Glomerular visceral epithelial cell (primary cell): ENCODE measurements around the gene PCDHGA1.

ENCODE experiments used
- DNase-seq: peaks from one replicate; pipeline ENCODE4 v3.0.0-alpha.2; 2016; ENCODE audit errors: extremely low spot score

PCDHGA1 gene

DNA sequence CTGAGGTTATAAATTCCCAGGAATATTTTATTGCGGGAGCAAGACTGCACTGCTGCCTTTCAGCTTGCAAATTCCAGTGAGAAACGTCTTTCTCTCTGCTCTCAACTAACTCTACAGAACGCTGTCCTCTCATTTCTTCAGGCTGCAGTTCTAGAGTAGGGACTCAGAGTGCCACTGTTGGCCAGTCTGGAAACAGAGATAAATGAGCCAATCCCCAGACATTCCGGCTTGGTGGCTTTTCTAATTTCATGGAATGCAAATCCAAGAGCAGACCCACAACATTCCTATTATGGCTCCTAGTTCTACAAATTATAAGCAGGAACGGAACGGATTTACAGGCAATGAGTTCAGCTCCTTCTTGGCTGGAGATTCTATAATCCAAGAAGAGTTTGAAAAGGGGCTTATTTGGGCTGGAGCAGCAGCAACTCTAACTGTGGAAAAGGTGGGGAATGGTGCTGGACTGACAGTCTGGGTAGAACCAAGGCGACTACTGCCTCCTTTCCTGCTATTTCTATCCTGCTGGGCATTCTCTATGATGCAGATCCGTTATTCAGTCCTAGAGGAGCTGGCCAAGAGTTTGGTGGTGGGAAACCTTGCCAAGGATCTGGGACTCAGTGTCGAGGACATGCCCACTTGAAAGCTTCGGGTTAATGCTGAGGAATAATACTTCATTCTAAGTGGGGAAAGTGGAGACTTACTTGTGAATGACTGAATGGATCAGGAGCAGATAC is 109.3 kb downstream of the PCDHGA1 start:
- peak; percentile 51 for DNase-seq

GRCh38 chr5:141440341-141440740 is 110.0 kb downstream of the PCDHGA1 start:
- DNase-seq, result peak; percentile 55

DNA sequence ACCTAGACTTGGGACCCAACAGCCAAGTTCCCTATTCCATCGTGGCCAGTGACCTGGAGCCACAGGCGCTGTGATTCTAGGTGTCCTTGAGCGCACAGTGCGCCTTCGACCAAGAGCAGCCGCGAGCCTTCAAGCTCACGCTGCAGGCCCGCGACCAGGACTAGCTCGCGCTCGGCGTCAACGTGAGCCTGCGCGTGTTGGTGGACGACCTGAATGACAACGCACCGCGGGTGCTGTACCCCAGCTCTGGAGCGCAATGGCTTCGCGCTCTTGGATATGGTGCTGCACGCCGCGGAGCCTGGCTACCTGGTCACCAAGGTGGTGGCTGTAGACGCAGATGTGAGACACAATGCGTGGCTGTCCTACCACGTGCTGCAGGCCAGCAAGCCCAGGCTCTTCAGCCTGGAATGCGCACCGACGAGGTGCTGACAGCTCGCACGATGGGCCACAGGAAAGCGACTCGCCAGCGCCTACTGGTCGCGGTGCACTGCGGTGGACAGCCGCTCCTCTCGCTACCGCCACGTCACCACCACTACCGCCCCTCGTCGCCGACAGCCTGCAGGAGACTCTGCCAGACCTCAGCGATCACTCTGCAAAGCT is 111.4 kb downstream of the PCDHGA1 start:
- DNase-seq, result no peak

GRCh38 chr5:141465351-141465750 is 135.0 kb downstream of the PCDHGA1 start:
- peak; percentile 52 for DNase-seq

- DNase-seq, result peak; percentile 97
These were observed 145.4 kb downstream of the PCDHGA1 start, which contains the start of gene PCDHGC3 for GRCh38 chr5:141475625-141476131. Gene PCDHGC3 (plus strand): TSS chr5:141475966. CDS start chr5:141476117, 151 bp downstream.

DNA sequence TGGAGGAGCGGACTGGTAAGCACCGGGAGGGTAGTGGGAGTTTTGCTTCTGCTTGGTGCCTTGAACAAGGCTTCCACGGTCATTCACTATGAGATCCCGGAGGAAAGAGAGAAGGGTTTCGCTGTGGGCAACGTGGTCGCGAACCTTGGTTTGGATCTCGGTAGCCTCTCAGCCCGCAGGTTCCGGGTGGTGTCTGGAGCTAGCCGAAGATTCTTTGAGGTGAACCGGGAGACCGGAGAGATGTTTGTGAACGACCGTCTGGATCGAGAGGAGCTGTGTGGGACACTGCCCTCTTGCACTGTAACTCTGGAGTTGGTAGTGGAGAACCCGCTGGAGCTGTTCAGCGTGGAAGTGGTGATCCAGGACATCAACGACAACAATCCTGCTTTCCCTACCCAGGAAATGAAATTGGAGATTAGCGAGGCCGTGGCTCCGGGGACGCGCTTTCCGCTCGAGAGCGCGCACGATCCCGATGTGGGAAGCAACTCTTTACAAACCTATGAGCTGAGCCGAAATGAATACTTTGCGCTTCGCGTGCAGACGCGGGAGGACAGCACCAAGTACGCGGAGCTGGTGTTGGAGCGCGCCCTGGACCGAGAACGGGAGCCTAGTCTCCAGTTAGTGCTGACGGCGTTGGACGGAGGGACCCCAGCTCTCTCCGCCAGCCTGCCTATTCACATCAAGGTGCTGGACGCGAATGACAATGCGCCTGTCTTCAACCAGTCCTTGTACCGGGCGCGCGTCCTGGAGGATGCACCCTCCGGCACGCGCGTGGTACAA is 146.0 kb downstream of the PCDHGA1 start:
- DNase-seq, result peak; percentile 76

- DNase-seq, result no peak
These were observed 146.8 kb downstream of the PCDHGA1 start for GRCh38 chr5:141477044-141477575.

DNA sequence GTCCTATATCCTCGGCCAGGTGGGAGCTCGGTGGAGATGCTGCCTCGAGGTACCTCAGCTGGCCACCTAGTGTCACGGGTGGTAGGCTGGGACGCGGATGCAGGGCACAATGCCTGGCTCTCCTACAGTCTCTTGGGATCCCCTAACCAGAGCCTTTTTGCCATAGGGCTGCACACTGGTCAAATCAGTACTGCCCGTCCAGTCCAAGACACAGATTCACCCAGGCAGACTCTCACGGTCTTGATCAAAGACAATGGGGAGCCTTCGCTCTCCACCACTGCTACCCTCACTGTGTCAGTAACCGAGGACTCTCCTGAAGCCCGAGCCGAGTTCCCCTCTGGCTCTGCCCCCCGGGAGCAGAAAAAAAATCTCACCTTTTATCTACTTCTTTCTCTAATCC is 147.5 kb downstream of the PCDHGA1 start:
- DNase-seq, result no peak

DNA sequence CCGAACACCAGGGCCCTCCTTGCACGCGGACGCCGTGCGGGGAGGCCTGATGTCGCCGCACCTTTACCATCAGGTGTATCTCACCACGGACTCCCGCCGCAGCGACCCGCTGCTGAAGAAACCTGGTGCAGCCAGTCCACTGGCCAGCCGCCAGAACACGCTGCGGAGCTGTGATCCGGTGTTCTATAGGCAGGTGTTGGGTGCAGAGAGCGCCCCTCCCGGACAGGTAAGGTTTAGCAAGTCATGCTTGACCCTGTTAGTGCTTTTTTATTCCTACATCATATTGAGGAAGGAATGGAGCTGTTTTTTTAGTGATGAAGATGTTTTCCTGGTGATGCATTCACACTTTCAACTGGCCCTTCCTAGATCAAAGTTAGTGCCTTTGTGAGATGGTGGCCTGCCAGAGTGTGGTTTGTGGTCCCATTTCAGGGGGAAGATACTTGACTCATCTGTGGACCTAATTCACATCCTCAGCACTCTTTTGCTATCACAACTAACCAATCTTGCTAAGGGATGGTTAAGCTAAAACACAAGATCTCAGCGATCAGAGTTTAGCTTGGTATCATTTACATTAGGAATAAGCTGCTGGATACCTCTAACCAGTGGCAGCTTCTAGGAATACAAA is 148.1 kb downstream of the PCDHGA1 start:
- DNase-seq, result peak; percentile 40

- DNase-seq, result no peak
These were observed 149.5 kb downstream of the PCDHGA1 start for GRCh38 chr5:141479776-141480175.

DNA sequence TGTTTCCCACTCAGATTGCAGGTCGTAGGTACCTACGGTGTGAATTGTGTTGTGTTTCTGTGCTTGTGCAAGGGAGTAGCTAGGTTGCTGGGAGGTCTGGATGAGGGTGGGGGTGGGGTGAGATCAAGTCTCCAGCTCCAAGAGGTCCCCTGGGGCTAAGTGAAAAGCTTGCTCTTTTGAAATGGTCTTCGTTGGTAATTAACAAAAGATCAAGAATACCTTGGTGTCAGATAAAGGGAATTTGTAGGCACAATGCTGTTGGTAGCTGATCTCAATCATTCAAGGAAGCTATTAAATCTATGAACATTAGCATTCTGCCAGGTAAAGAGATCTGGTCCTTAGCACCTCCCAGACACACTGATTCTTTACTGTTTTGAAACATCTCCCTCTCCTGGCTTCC is 153.6 kb downstream of the PCDHGA1 start:
- no peak for DNase-seq

DNA sequence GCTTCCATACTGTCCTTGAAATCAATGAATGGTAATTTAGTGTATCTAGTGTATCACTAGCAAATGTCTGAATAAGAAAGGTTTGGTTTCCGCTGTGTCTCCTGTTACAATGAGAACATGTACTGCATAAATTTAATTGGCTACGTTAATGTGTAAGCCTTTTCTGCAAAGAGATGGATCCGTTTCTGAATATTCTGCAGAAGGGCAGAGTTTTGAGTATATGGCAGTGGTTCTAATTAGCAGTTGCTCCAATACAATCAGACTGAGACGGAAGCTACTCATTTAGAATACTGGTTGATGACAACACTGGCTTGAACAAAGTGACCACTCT is 154.0 kb downstream of the PCDHGA1 start:
- no peak for DNase-seq

- no peak for DNase-seq
These were observed 154.5 kb downstream of the PCDHGA1 start, which contains the start of gene PCDHGC4 for GRCh38 chr5:141484641-141485311. Gene PCDHGC4 (plus strand): TSS chr5:141485030. CDS start chr5:141485174, 144 bp downstream.

GRCh38 chr5:141485321-141486055 is 155.2 kb downstream of the PCDHGA1 start:
- DNase-seq, result no peak

GRCh38 chr5:141486091-141486490 is 155.8 kb downstream of the PCDHGA1 start:
- no peak for DNase-seq

GRCh38 chr5:141487131-141487530 is 156.8 kb downstream of the PCDHGA1 start:
- DNase-seq, result no peak

DNA sequence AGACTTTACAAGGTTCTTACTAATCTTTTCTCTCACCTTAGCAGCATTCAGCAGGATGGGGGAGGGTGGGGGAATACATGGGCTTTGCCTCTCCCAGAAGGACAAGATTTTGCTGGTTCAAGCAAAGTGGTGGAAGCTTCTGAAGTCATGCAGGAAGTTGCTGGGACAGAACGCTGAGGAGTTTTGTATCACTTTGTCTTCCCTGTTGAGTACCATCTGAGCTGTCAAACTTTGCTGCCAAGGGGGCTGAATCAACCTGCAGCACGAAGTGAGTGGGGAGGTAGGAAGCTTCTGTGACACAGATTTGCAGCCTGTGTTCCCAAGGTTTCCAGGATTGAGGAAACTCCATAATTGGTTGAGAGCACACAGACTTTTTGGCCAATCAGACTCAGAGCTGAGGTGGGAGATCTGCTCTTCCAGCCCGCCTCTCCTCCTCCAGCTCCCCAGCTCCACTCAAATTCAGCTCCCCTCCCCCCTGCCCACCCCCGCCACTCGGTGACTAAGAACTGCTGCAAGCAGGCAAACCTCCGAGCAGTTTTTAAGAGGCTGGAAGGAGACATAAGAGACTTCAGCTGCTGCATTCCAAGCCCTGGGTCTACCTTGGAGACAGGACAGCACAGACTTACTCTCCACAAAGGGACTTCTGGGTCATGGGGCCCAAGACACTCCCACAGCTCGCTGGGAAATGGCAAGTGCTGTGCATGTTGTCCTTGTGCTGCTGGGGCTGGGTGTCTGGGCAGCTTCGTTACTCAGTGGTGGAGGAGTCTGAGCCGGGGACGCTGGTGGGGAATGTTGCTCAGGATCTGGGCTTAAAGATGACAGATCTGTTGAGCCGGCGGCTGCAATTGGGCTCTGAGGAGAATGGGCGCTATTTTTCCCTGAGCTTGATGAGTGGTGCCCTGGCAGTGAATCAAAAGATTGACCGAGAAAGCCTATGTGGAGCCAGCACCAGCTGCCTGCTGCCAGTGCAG is 158.6 kb downstream of the PCDHGA1 start, which contains the start of gene PCDHGC5:
Gene PCDHGC5 (plus strand): TSS at position 491 of the 971 bp plus-strand sequence. CDS start 160 bp downstream, at position 651.
- peak; percentile 56 for DNase-seq

DNA sequence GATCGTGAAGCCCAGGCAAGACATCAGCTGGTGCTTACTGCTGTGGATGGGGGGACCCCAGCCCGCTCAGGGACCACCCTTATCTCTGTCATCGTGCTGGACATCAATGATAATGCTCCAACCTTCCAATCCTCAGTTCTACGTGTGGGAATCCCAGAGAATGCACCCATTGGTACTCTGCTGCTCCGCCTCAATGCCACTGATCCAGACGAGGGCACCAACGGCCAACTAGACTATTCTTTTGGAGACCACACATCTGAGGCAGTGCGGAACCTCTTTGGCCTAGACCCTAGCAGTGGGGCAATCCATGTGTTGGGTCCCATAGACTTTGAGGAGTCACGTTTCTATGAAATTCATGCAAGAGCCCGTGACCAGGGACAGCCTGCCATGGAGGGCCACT is 159.5 kb downstream of the PCDHGA1 start:
- DNase-seq, result no peak

DNA sequence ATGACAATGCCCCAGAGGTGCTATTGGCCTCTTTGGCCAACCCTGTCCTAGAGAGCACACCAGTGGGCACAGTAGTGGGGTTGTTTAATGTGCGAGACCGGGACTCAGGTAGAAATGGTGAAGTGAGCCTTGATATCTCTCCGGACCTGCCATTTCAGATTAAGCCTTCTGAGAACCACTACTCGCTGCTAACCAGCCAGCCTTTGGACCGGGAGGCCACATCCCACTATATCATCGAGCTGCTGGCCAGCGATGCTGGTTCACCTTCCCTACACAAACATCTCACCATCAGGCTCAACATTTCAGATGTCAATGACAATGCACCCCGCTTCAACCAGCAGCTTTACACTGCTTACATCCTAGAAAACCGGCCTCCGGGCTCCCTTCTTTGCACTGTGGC is 160.0 kb downstream of the PCDHGA1 start:
- DNase-seq, result no peak
